ENCODE results near the gene B4GALNT4.

Gene B4GALNT4

DNA sequence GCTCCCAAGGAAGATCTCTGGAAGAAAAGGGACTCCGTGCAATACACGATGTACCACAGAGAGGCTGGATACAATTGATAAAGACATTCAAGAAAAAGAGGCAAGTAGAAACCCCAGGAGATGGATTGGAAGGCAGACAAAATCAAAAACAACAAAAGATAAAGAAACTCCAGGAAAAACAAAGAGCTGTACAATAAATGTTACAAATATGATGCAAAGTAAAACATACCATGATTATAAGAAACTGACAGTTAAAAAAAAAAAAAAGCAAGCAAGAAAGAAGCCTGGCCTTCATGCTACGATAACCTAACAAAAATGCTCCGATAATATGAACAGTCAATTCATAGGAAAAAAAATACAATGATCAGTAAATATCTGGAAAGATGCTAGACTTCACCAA lies 56.0 kb downstream of the B4GALNT4 start:
- DNase-seq, result no peak

GRCh38 chr11:426851-427250 lies 57.6 kb downstream of the B4GALNT4 start:
- no peak for DNase-seq

- no peak for DNase-seq
These were observed 59.0 kb downstream of the B4GALNT4 start for GRCh38 chr11:428295-428694.

GRCh38 chr11:429391-429790 lies 60.1 kb downstream of the B4GALNT4 start:
- DNase-seq, result no peak

GRCh38 chr11:429931-430456 lies 60.7 kb downstream of the B4GALNT4 start:
- DNase-seq, result no peak
